Lower leg skin (tissue), 4 donors: ENCODE measurements around the gene ADAM20. TPM values are rescaled to one million over a fixed set of nuclear protein-coding genes. Genes with fewer than 3 reads are reported as not detected.
"Not testable (repeated sequence)": the region's sequence is repeated elsewhere in the genome, so short reads cannot be mapped to it uniquely, and the experiment has no call there.

Experiments
- DNase-seq, 2 donors: peaks; one replicate each; pipeline ENCODE4 v3.0.0-alpha.2; 2019; ENCODE audit warnings: low spot score in 2 of 2
- H3K4me3 ChIP-seq: fragments of 200-600 bp; sonication (generic); 2 replicates; pipeline ENCODE4 v1.5.1; 2017; ENCODE audit warnings: mild to moderate bottlenecking, low read depth; ENCODE audit not compliant: poor library complexity, severe bottlenecking
- CTCF ChIP-seq, 3 donors: fragments of 450-650 bp; IDR thresholded peaks; one replicate each; pipeline ENCODE4 v1.5.1; 2016; ENCODE audit warnings: antibody characterized with exemption in 3 of 3, mild to moderate bottlenecking in 3 of 3, moderate library complexity in 2 of 3
- POLR2A ChIP-seq, 2 donors: fragments of 450-650 bp; IDR thresholded peaks; one replicate each; pipeline ENCODE4 v1.6.1; 2016 to 2017; ENCODE audit warnings: antibody characterized with exemption in 2 of 2, mild to moderate bottlenecking in 1 of 2, moderate library complexity in 1 of 2
- WGBS, 2 donors: methylation state at CpG; one replicate each; pipeline ENCODE4 v1.1.5; 2018; 5-methylcytosine and 5-hydroxymethylcytosine counted together
- intact Hi-C: fragments of 100-400 bp; cut with DNase I; formaldehyde crosslinking; loops from one replicate; pipeline ENCODE4 v1.15.0; 2023; ENCODE audit warnings: low total_unique reads
- total RNA-seq, 4 donors: library from RNA; depleted of rRNA; stranded (reverse); fragments of >200 nt; gene quantifications; one replicate each; pipeline ENCODE4 v1.1.0, GENCODE V29; 2016

The ADAM20 gene
- total RNA-seq, 4 donors from 2014 or later, result 0.58 to 2.1 (median 0.61) TPM; not detected in 1

DNA sequence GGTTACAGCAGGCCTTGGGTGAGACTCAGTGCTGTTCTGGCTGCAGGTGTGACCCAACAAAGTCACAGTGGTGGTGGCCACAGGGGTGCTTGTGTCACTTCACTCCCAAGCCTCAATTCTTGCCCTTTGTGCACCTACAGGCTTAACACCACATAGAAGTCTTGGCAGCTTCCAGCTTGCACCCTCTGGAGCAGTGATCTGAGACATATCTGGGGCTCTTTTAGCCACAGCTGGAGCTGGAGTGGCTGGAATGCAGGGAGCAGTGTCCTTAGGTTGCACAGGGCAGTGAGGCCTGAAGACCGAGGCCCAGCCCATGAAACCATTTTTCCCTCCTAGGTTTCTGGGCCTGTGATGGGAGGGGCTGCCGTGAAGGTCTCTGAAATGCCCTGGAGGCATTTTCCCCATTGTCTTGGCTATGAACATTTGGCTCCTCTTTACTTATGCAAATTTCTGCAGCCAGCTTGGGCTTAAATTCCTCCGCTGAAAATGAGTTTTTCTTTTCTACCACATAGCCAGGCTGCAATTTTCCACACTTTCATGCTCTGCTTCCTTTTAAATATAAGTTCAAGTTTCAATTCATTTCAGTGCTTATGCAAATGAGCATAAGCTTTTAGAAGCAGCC, 45.1 kb downstream of the ADAM20 start:
- 61 to 72% methylated on average over 3 of the region's 3 CpGs for WGBS, 2 donors
- no peak overlapping the region for H3K4me3 ChIP-seq
- intact Hi-C loops, result loop anchor here (5.0 kb wide), 1 partner anchor 203 kb away; no protein-coding TSS in a partner anchor
- DNase-seq, result no peak
- TF ChIP-seq POLR2A (IDR thresholded peaks at IDR 0.05) (no peak), CTCF (IDR thresholded peaks at IDR 0.05) (no peak)

DNA sequence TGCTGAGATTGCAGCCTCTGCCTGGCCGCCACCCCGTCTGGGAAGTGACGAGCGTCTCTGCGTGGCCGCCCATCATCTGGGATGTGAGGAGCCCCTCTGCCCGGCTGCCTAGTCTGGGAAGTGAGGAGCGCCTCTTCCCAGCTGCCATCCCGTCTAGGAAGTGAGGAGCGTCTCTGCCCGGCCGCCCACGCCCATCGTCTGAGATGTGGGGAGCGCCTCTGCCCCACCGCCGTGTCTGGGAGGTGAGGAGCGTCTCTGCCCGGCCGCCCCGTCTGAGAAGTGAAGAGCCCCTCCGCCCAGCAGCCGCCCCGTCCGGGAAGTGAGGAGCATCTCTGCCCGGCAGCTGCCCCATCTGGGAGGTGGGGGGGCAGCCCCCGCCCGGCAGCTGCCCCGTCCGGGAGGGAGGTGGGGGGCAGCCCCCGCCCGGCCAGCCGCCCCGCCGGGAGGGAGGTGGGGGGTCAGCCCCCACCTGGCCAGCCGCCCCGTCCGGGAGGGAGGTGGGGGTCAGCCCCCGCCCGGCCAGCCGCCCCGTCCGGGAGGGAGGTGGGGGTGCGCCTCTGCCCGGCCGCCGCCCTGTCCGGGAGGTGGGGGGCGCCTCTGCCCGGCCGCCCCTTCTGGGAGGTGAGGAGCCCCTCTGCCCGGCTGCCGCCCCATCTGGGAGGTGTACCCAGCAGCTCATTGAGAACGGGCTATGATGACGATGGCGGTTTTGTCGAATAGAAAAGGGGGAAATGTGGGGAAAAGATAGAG, 57.3 kb downstream of the ADAM20 start:
- H3K4me3 ChIP-seq, intact Hi-C loops, DNase-seq: not testable (repeated sequence)
- WGBS, 2 donors, result 94 to 95% methylated on average over 21 to 34 of the region's 57 CpGs

GRCh38 chr14:70475459-70475858, 59.3 kb downstream of the ADAM20 start:
- DNase-seq, intact Hi-C loops, H3K4me3 ChIP-seq: not testable (repeated sequence)
- 88 to 98% methylated on average over 8 to 12 of the region's 13 CpGs for WGBS, 2 donors

GRCh38 chr14:70473825-70474224, 61.0 kb downstream of the ADAM20 start:
- H3K4me3 ChIP-seq, result no peak overlapping the region
- no peak for TF ChIP-seq POLR2A (IDR thresholded peaks at IDR 0.05)
- TF ChIP-seq CTCF (IDR thresholded peaks at IDR 0.05), result no peak

More at GRCh38 chr14:70473825-70474224, 61.0 kb downstream of the ADAM20 start:
- DNase-seq, result no peak
- intact Hi-C loops, result no loop called here
- WGBS, 2 donors, result 78 to 82% methylated on average over 2 of the region's 2 CpGs

Other genes starting within 250 kb of the ADAM20 start
- 10 to 100 TPM; 22.0 to 45.5 (median 28.9) TPM for gene COX16, start 175.3 kb downstream of the ADAM20 start, total RNA-seq
- 10 to 100 TPM in 2 of 4 donors, 1 to 10 TPM in 2; 5.9 to 14.5 (median 10.5) TPM for gene SYNJ2BP, start 117.9 kb downstream of the ADAM20 start, total RNA-seq
- under 1 TPM in 1 of 4 donors, not detected in 3; 0.13 TPM for gene ADAM21, start 82.8 kb downstream of the ADAM20 start, total RNA-seq
- 10 to 100 TPM; 27.1 to 58.7 (median 44.3) TPM for gene MED6, start 65.7 kb upstream of the ADAM20 start, total RNA-seq
- gene TTC9, start 106.9 kb upstream of the ADAM20 start, total RNA-seq, result 10 to 100 TPM in 2 of 4 donors, 1 to 10 TPM in 2; 6.3 to 10.2 (median 8.7) TPM